HEK293T (cell line): ENCODE results near the gene KIRREL1.

Source experiments
- ARNT ChIP-seq: fragments of 450-650 bp; IDR thresholded peaks from 2 replicates; pipeline ENCODE4 v1.6.1; 2017; ENCODE audit warnings: mild to moderate bottlenecking
- BHLHE40 ChIP-seq: fragments of 450-650 bp; IDR thresholded peaks from 2 replicates; pipeline ENCODE4 v1.6.1; 2016; ENCODE audit warnings: mild to moderate bottlenecking, moderate library complexity, borderline replicate concordance
- FOXA1 ChIP-seq: fragments of 450-650 bp; IDR thresholded peaks from 2 replicates; pipeline ENCODE4 v1.6.1; 2016; ENCODE audit warnings: mild to moderate bottlenecking
- FOXK2 ChIP-seq: fragments of 450-650 bp; IDR thresholded peaks from 2 replicates; pipeline ENCODE4 v1.6.1; 2016; ENCODE audit warnings: mild to moderate bottlenecking
- L3MBTL2 ChIP-seq: fragments of 450-650 bp; conservative IDR thresholded peaks from 2 replicates; pipeline ENCODE4 v1.6.1; 2016; ENCODE audit warnings: mild to moderate bottlenecking
- LEF1 ChIP-seq: fragments of 450-650 bp; IDR thresholded peaks from 2 replicates; pipeline ENCODE4 v1.6.1; 2017; ENCODE audit warnings: mild to moderate bottlenecking, borderline replicate concordance
- NFRKB ChIP-seq: fragments of 450-650 bp; IDR thresholded peaks from 2 replicates; pipeline ENCODE4 v1.6.1; 2016; ENCODE audit warnings: mild to moderate bottlenecking, moderate library complexity
- SP1 ChIP-seq: fragments of 450-650 bp; IDR thresholded peaks from 2 replicates; pipeline ENCODE4 v1.6.1; 2017
- TARDBP ChIP-seq: fragments of 450-650 bp; IDR thresholded peaks from 2 replicates; pipeline ENCODE4 v1.6.1; 2016
- TF ChIP-seq, protein P1 (sequence below): fragments of 450-650 bp; IDR thresholded peaks from 2 replicates; pipeline ENCODE4 v1.6.1; 2016

DNA sequence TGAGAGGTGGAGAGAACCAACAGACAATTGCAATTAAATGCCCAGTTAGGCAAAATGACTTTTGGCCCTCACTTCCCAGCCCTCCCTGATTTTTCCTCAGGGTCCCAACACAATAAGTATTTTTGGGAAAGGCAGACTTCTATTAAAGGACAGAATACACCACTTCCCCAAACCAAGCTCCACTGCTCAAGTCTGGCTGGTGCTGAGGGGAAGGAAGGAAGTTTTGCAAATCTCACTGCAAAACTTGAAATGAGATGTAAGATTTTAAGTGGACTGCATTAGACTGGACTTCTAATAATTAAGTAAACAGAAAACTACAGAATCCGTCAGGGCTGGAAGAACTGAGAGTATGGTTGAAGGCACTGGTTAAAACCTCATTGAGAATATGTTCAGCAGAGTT is 155.0 kb downstream of the KIRREL1 start:
- TF ChIP-seq FOXA1, result no peak
- TF ChIP-seq L3MBTL2, result no peak
- no peak for TF ChIP-seq LEF1
- TF ChIP-seq TARDBP, result no peak
- no peak for TF ChIP-seq SP1
- no peak for TF ChIP-seq BHLHE40
- TF ChIP-seq, protein P1, sequence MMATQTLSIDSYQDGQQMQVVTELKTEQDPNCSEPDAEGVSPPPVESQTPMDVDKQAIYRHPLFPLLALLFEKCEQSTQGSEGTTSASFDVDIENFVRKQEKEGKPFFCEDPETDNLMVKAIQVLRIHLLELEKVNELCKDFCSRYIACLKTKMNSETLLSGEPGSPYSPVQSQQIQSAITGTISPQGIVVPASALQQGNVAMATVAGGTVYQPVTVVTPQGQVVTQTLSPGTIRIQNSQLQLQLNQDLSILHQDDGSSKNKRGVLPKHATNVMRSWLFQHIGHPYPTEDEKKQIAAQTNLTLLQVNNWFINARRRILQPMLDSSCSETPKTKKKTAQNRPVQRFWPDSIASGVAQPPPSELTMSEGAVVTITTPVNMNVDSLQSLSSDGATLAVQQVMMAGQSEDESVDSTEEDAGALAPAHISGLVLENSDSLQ, result no peak
- no peak for TF ChIP-seq NFRKB
- TF ChIP-seq FOXK2, result no peak
- TF ChIP-seq ARNT, result no peak
